Smooth muscle cell (in vitro differentiated cells): ENCODE results near the gene IVD. TPM values are rescaled to one million over a fixed set of nuclear protein-coding genes. Genes with fewer than 3 reads are reported as not detected.

Experiments
- DNase-seq: peaks from one replicate; lab custom pipeline; 2025; ENCODE audit not compliant: unreplicated experiment; lab: John Stamatoyannopoulos, UW
- H2AFZ ChIP-seq: fragments of 200-600 bp; sonication (generic); 2 replicates; pipeline ENCODE4 v1.6.0; 2016; ENCODE audit warnings: antibody characterized with exemption, low read depth, mild to moderate bottlenecking
- H3F3A ChIP-seq: fragments of 200-600 bp; sonication (generic); 2 replicates; pipeline ENCODE4 v1.6.0; 2017; ENCODE audit warnings: antibody characterized with exemption, low read depth
- H3K27ac ChIP-seq: fragments of 200-600 bp; sonication (generic); 2 replicates; pipeline ENCODE4 v1.5.1; 2016; ENCODE audit warnings: low read depth, mild to moderate bottlenecking
- H3K27me3 ChIP-seq: fragments of 200-600 bp; sonication (generic); 2 replicates; pipeline ENCODE4 v1.6.1; 2016; ENCODE audit warnings: low read depth, mild to moderate bottlenecking
- H3K36me3 ChIP-seq: fragments of 200-600 bp; sonication (generic); 2 replicates; pipeline ENCODE4 v1.5.1; 2016; ENCODE audit warnings: low read depth
- H3K4me1 ChIP-seq: fragments of 200-600 bp; sonication (generic); 2 replicates; pipeline ENCODE4 v1.5.1; 2016; ENCODE audit warnings: low read depth
- H3K4me2 ChIP-seq: fragments of 200-600 bp; sonication (generic); 2 replicates; pipeline ENCODE4 v1.6.0; 2016; ENCODE audit warnings: mild to moderate bottlenecking
- H3K4me3 ChIP-seq: fragments of 200-600 bp; sonication (generic); 2 replicates; pipeline ENCODE4 v1.5.1; 2016; ENCODE audit warnings: mild to moderate bottlenecking
- H3K79me2 ChIP-seq: fragments of 200-600 bp; sonication (generic); 2 replicates; pipeline ENCODE4 v1.6.0; 2016; ENCODE audit warnings: low read depth, mild to moderate bottlenecking
- H3K9ac ChIP-seq: fragments of 200-600 bp; sonication (generic); 2 replicates; pipeline ENCODE4 v1.6.0; 2016; ENCODE audit warnings: low read depth
- H3K9me3 ChIP-seq: fragments of 200-600 bp; sonication (generic); replicated peaks from 2 replicates; pipeline ENCODE4 v1.5.1; 2016; ENCODE audit warnings: low read depth
- H4K20me1 ChIP-seq: fragments of 200-600 bp; sonication (generic); 2 replicates; pipeline ENCODE4 v1.6.0; 2016; ENCODE audit warnings: low read depth
- CTCF ChIP-seq: fragments of 200-600 bp; sonication (generic); IDR thresholded peaks from 2 replicates; pipeline ENCODE4 v1.5.1; 2017; ENCODE audit warnings: borderline replicate concordance, mild to moderate bottlenecking, antibody characterized with exemption; ENCODE audit not compliant: insufficient read depth, poor library complexity, severe bottlenecking
- WGBS: methylation state at CpG from one replicate; pipeline ENCODE4 v1.1.7; 2016; ENCODE audit warnings: low lambda C conversion rate; 5-methylcytosine and 5-hydroxymethylcytosine counted together
- polyA plus RNA-seq: library from polyadenylated mRNA; unstranded; fragments of >200 nt; fragmentation: Nextera tagmentation; extraction: Ambion mirVana; gene quantifications from 2 replicates; pipeline ENCODE4 v1.2.1, GENCODE V29; 2016
- total RNA-seq: library from RNA; depleted of rRNA; stranded (reverse); fragments of >200 nt; gene quantifications from 2 replicates; pipeline ENCODE4 v1.2.3, GENCODE V29; 2014

IVD gene
- total and polyA plus RNA-seq, 2 experiments from 2014 or later = 17.4 to 37.8 TPM

- peak overlapping the region; percentile 16 for H3K4me2 ChIP-seq
- H3K4me3 ChIP-seq = no peak overlapping the region
- no peaks in the 10 kb centered on the region for H3F3A ChIP-seq
- no peak for DNase-seq
- peaks cover 19% of the 10 kb centered on the region for H3K79me2 ChIP-seq
- no peak overlapping the region for H3K27ac ChIP-seq
- H3K27me3 ChIP-seq = no peaks in the 10 kb centered on the region
- no peak overlapping the region for H3K9ac ChIP-seq
- H3K36me3 ChIP-seq = no peaks in the 10 kb centered on the region
- H3K9me3 ChIP-seq = no peaks in the 10 kb centered on the region
- no peaks in the 10 kb centered on the region for H4K20me1 ChIP-seq
- WGBS = 6% methylated on average over 4 of the region's 4 CpGs
- peaks cover 5% of the 10 kb centered on the region for H3K4me1 ChIP-seq
- no peak for TF ChIP-seq CTCF
- no peak overlapping the region for H2AFZ ChIP-seq
Measured at GRCh38 chr15:40379853-40380252, 25.7 kb upstream of the IVD start.

GRCh38 chr15:40380636-40381035 lies 25.0 kb upstream of the IVD start:
- DNase-seq = no peak
- Histone ChIP-seq H3K4me2 (no peak overlapping the region), H2AFZ (no peak overlapping the region), H4K20me1 (no peaks in the 10 kb centered on the region), H3K9ac (no peak overlapping the region), H3K4me3 (no peak overlapping the region), H3K79me2 (peaks cover 22% of the 10 kb centered on the region), H3K27ac (no peak overlapping the region), H3K9me3 (no peaks in the 10 kb centered on the region), H3K36me3 (no peaks in the 10 kb centered on the region), H3F3A (no peaks in the 10 kb centered on the region), H3K4me1 (peaks cover 5% of the 10 kb centered on the region), H3K27me3 (no peaks in the 10 kb centered on the region)
- WGBS = 97% methylated on average over 10 of the region's 10 CpGs
- TF ChIP-seq CTCF = no peak

GRCh38 chr15:40381818-40382529 lies 23.6 kb upstream of the IVD start:
- WGBS = 91% methylated on average over 11 of the region's 11 CpGs
- DNase-seq = no peak
- Histone ChIP-seq H3K36me3 (peaks cover 3% of the 10 kb centered on the region), H3K9ac (no peak overlapping the region), H3K4me2 (peak overlapping the region; percentile 84), H4K20me1 (no peaks in the 10 kb centered on the region), H3K4me1 (peaks cover 5% of the 10 kb centered on the region), H3K9me3 (no peaks in the 10 kb centered on the region), H2AFZ (peak overlapping the region; percentile 94), H3K4me3 (no peak overlapping the region), H3K27ac (no peak overlapping the region), H3F3A (no peaks in the 10 kb centered on the region), H3K27me3 (no peaks in the 10 kb centered on the region), H3K79me2 (peaks cover 22% of the 10 kb centered on the region)
- no peak for TF ChIP-seq CTCF
